Neural crest cell (in vitro differentiated cells): ENCODE results near the gene MYL6B. TPM values are rescaled to one million over a fixed set of nuclear protein-coding genes. Genes with fewer than 3 reads are reported as not detected.

Experiments
- DNase-seq: peaks from one replicate; pipeline ENCODE4 v3.0.0; 2021; ENCODE audit warnings: low read depth, mixed read lengths, low spot score
- H3K27ac Mint-ChIP-seq: one replicate; pipeline ENCODE4 v1.8.0; 2021; ENCODE audit warnings: mild to moderate bottlenecking, mixed read lengths; ENCODE audit not compliant: unreplicated experiment
- H3K27me3 Mint-ChIP-seq: 2 replicates; pipeline ENCODE4 v1.8.0; 2021; ENCODE audit warnings: low read depth, mild to moderate bottlenecking, mixed read lengths
- H3K36me3 Mint-ChIP-seq: 2 replicates; pipeline ENCODE4 v1.8.0; 2021; ENCODE audit warnings: low read depth, mild to moderate bottlenecking, mixed read lengths
- H3K4me1 Mint-ChIP-seq: 2 replicates; pipeline ENCODE4 v1.8.0; 2021; ENCODE audit warnings: mixed read lengths
- H3K4me3 Mint-ChIP-seq: one replicate; pipeline ENCODE4 v1.8.0; 2021; ENCODE audit warnings: mild to moderate bottlenecking, mixed read lengths
- H3K9me3 Mint-ChIP-seq: 2 replicates; pipeline ENCODE4 v1.8.0; 2021; ENCODE audit warnings: mixed read lengths
- CTCF ChIP-seq: fragments of 200-600 bp; sonication (generic); conservative IDR thresholded peaks from 2 replicates; pipeline ENCODE4 v1.5.0; 2021; ENCODE audit warnings: antibody characterized with exemption, mild to moderate bottlenecking
- total RNA-seq: library from RNA; stranded (reverse); gene quantifications from 2 replicates; pipeline ENCODE4 v1.2.1, GENCODE V29; 2021

Gene MYL6B
- total RNA-seq, 1 donor from 2014 or later = 178 TPM

- Mint-ChIP-seq H3K9me3 (no peaks in the 10 kb centered on the region), H3K27me3 (no peaks in the 10 kb centered on the region), H3K36me3 (peaks cover 20% of the 10 kb centered on the region), H3K4me3 (peak overlapping the region; percentile 85), H3K4me1 (peaks cover 38% of the 10 kb centered on the region), H3K27ac (no peak overlapping the region)
- TF ChIP-seq CTCF = no peak
- no peak for DNase-seq
These were observed 22.4 kb upstream of the MYL6B start for GRCh38 chr12:56129942-56130495.

- Mint-ChIP-seq H3K27me3 (no peaks in the 10 kb centered on the region), H3K27ac (peak overlapping the region; percentile 54), H3K4me1 (peaks cover 38% of the 10 kb centered on the region), H3K36me3 (peaks cover 20% of the 10 kb centered on the region), H3K4me3 (peak overlapping the region; percentile 85), H3K9me3 (no peaks in the 10 kb centered on the region)
- DNase-seq = no peak
- no peak for TF ChIP-seq CTCF
These were observed 21.5 kb upstream of the MYL6B start for GRCh38 chr12:56130876-56131275.

- H3K4me3 Mint-ChIP-seq = no peak overlapping the region
- no peak for DNase-seq
- no peak for TF ChIP-seq CTCF
- no peaks in the 10 kb centered on the region for H3K9me3 Mint-ChIP-seq
- H3K27ac Mint-ChIP-seq = no peak overlapping the region
- H3K4me1 Mint-ChIP-seq = peaks cover 6% of the 10 kb centered on the region
- H3K27me3 Mint-ChIP-seq = no peaks in the 10 kb centered on the region
- H3K36me3 Mint-ChIP-seq = peaks cover 41% of the 10 kb centered on the region
These were observed 17.5 kb upstream of the MYL6B start for GRCh38 chr12:56134897-56135296.

- no peaks in the 10 kb centered on the region for H3K9me3 Mint-ChIP-seq
- H3K4me3 Mint-ChIP-seq = no peak overlapping the region
- peaks cover 44% of the 10 kb centered on the region for H3K36me3 Mint-ChIP-seq
- H3K27ac Mint-ChIP-seq = peak overlapping the region; percentile 29
- H3K4me1 Mint-ChIP-seq = no peaks in the 10 kb centered on the region
- TF ChIP-seq CTCF = no peak
- H3K27me3 Mint-ChIP-seq = no peaks in the 10 kb centered on the region
- DNase-seq = no peak
These were observed 14.4 kb upstream of the MYL6B start for GRCh38 chr12:56137853-56138571.

GRCh38 chr12:56141946-56142784, 10.2 kb upstream of the MYL6B start:
- no peak for TF ChIP-seq CTCF
- H3K36me3 Mint-ChIP-seq = peaks cover 46% of the 10 kb centered on the region
- no peaks in the 10 kb centered on the region for H3K27me3 Mint-ChIP-seq
- H3K9me3 Mint-ChIP-seq = no peaks in the 10 kb centered on the region
- no peak for DNase-seq
- no peak overlapping the region for H3K4me3 Mint-ChIP-seq
- no peaks in the 10 kb centered on the region for H3K4me1 Mint-ChIP-seq
- H3K27ac Mint-ChIP-seq = no peak overlapping the region
